H1 (cell line): ENCODE data around the gene SNX15. TPM values are rescaled to one million over a fixed set of nuclear protein-coding genes. Genes with fewer than 3 reads are reported as not detected.

Source experiments
- CTCF ChIA-PET: fragments of 300-600 bp; sonication (Branson Sonifier 250); formaldehyde crosslinking; loops from one replicate; lab custom pipeline; 2021; ENCODE audit not compliant: partially characterized antibody; lab: Charles Lee
- POLR2A ChIA-PET: fragments of 300-600 bp; sonication (Branson Sonifier 250); formaldehyde crosslinking; loops from one replicate; lab custom pipeline; 2021; ENCODE audit warnings: inconsistent platforms; ENCODE audit not compliant: partially characterized antibody; lab: Charles Lee
- DNase-seq, 2 experiments: peaks; one replicate each; pipeline versions ENCODE4 v3.0.0 to v3.0.0-alpha.2; 2010 to 2022; ENCODE audit warnings: low spot score in 2 of 2, low read depth in 1 of 2, mixed read lengths in 1 of 2
- FAIRE-seq: peaks from 2 replicates; lab custom pipeline; 2011; peaks lifted over from hg19 to GRCh38; lab: Jason Lieb, UNC
- H2AFZ ChIP-seq: 2 replicates; pipeline ENCODE4 v1.8.1; 2012; ENCODE audit warnings: low read length, inconsistent platforms
- H2AK5ac ChIP-seq: 2 replicates; pipeline ENCODE4 v1.6.1; 2013; ENCODE audit warnings: low read depth, low read length
- H2BK120ac ChIP-seq: replicated peaks from 2 replicates; pipeline ENCODE3; 2013; ENCODE audit warnings: low read depth, low read length, inconsistent platforms
- H2BK12ac ChIP-seq: 2 replicates; pipeline ENCODE4 v1.6.1; 2013; ENCODE audit warnings: low read depth, low read length
- H2BK15ac ChIP-seq: 2 replicates; pipeline ENCODE4 v1.6.1; 2013; ENCODE audit warnings: low read length
- H2BK20ac ChIP-seq: 2 replicates; pipeline ENCODE4 v1.6.1; 2013; ENCODE audit warnings: low read length
- H2BK5ac ChIP-seq: 2 replicates; pipeline ENCODE4 v1.6.1; 2013; ENCODE audit warnings: low read depth, low read length
- H3K14ac ChIP-seq: 2 replicates; pipeline ENCODE4 v1.6.1; 2013; ENCODE audit warnings: inconsistent platforms; ENCODE audit not compliant: insufficient read length
- H3K18ac ChIP-seq: 2 replicates; pipeline ENCODE4 v1.6.1; 2013; ENCODE audit warnings: low read length; ENCODE audit errors: extremely low read depth
- H3K23ac ChIP-seq: 2 replicates; pipeline ENCODE4 v1.6.1; 2013; ENCODE audit warnings: inconsistent platforms; ENCODE audit not compliant: insufficient read length
- H3K23me2 ChIP-seq: 2 replicates; pipeline ENCODE4 v1.6.1; 2013; ENCODE audit warnings: low read depth, low read length
- H3K27ac ChIP-seq: 2 replicates; pipeline ENCODE4 v1.6.1; 2011; ENCODE audit warnings: low read depth, low read length, inconsistent platforms
- H3K27me3 ChIP-seq, 4 experiments: replicated peaks in 1 of 4; 1 replicate in 1 of 4; 2 replicates in 3 of 4; pipeline versions ENCODE4 v1.6.1 to v1.8.1; 2011 to 2013; ENCODE audit warnings: low read length in 3 of 4, mild to moderate bottlenecking in 3 of 4, inconsistent platforms in 2 of 4, mixed read lengths in 2 of 4, moderate library complexity in 1 of 4; ENCODE audit not compliant: control insufficient read depth in 3 of 4, insufficient read depth in 3 of 4; ENCODE audit errors: extremely low read depth in 1 of 4
- H3K36me3 ChIP-seq, 4 experiments: 2 replicates each; pipeline versions ENCODE4 v1.6.1 to v1.8.1; 2011 to 2013; ENCODE audit warnings: mild to moderate bottlenecking in 4 of 4, low read length in 3 of 4, moderate library complexity in 2 of 4, control low read depth in 1 of 4, inconsistent platforms in 1 of 4; ENCODE audit not compliant: insufficient read depth in 4 of 4, control insufficient read depth in 2 of 4
- H3K4ac ChIP-seq: replicated peaks from 2 replicates; pipeline ENCODE3; 2013; ENCODE audit warnings: low read length, low read depth, mixed read lengths, inconsistent platforms; ENCODE audit not compliant: insufficient read length
- H3K4me1 ChIP-seq, 4 experiments: replicated peaks in 1 of 4; 1 replicate in 1 of 4; 2 replicates in 3 of 4; pipeline versions ENCODE4 v1.6.1 to v1.8.1; 2011 to 2013; ENCODE audit warnings: low read length in 3 of 4, inconsistent platforms in 2 of 4, mixed read lengths in 1 of 4; ENCODE audit not compliant: insufficient read depth in 4 of 4, control insufficient read depth in 3 of 4
- H3K4me2 ChIP-seq, 2 experiments: 2 replicates each; pipeline versions ENCODE4 v1.6.1 to v1.8.1; 2011 to 2013; ENCODE audit warnings: low read depth in 2 of 2, low read length in 2 of 2, control low read depth in 1 of 2, inconsistent platforms in 1 of 2, mild to moderate bottlenecking in 1 of 2; ENCODE audit not compliant: insufficient read depth in 1 of 2
- H3K4me3 ChIP-seq, 4 experiments: fragments of 200-600, 300-600 bp in 1 of 4; sonication (generic), shearing (Covaris generic), sonication (Bioruptor Twin) in 1 of 4; 2 replicates each; pipeline versions ENCODE4 v1.5.1 to v1.8.1; 2011 to 2016; ENCODE audit warnings: low read length in 4 of 4, low read depth in 3 of 4, control low read depth in 2 of 4, inconsistent platforms in 2 of 4, mild to moderate bottlenecking in 2 of 4, mixed read lengths in 1 of 4, moderate library complexity in 1 of 4; ENCODE audit not compliant: insufficient read depth in 2 of 4; ENCODE audit errors: extremely low read depth in 1 of 4
- H3K56ac ChIP-seq: replicated peaks from 2 replicates; pipeline ENCODE3; 2013; ENCODE audit warnings: low read depth, mild to moderate bottlenecking, mixed read lengths, low read length, inconsistent platforms; ENCODE audit not compliant: insufficient read length
- H3K79me1 ChIP-seq: 2 replicates; pipeline ENCODE4 v1.6.1; 2013; ENCODE audit warnings: low read depth, low read length, control low read depth
- H3K79me2 ChIP-seq, 2 experiments: 2 replicates each; pipeline versions ENCODE4 v1.6.1 to v1.8.1; 2012 to 2013; ENCODE audit warnings: low read length in 2 of 2, mild to moderate bottlenecking in 2 of 2, inconsistent platforms in 1 of 2; ENCODE audit not compliant: insufficient read depth in 2 of 2, control insufficient read depth in 1 of 2
- H3K9ac ChIP-seq, 4 experiments: replicated peaks in 1 of 4; 1 replicate in 1 of 4; 2 replicates in 3 of 4; pipeline versions ENCODE4 v1.6.1 to v1.8.1; 2011 to 2013; ENCODE audit warnings: low read depth in 3 of 4, low read length in 3 of 4, control low read depth in 2 of 4, mild to moderate bottlenecking in 2 of 4, moderate library complexity in 2 of 4, inconsistent platforms in 1 of 4; ENCODE audit errors: extremely low read depth in 1 of 4
- H3K9me3 ChIP-seq, 2 experiments: 2 replicates each; pipeline versions ENCODE4 v1.6.1 to v1.8.1; 2012 to 2013; ENCODE audit warnings: mild to moderate bottlenecking in 2 of 2, moderate library complexity in 2 of 2, control low read depth in 1 of 2, inconsistent platforms in 1 of 2, low read depth in 1 of 2, low read length in 1 of 2, mixed read lengths in 1 of 2; ENCODE audit not compliant: insufficient read depth in 2 of 2
- H4K20me1 ChIP-seq, 2 experiments: replicated peaks in 1 of 2; 2 replicates each; pipeline versions ENCODE3 to v1.8.1; 2011 to 2013; ENCODE audit warnings: inconsistent platforms in 2 of 2, low read length in 2 of 2, mild to moderate bottlenecking in 1 of 2; ENCODE audit not compliant: insufficient read depth in 2 of 2, control insufficient read depth in 1 of 2
- H4K5ac ChIP-seq: 2 replicates; pipeline ENCODE4 v1.6.1; 2013; ENCODE audit warnings: low read length, low read depth, mixed read lengths, inconsistent platforms; ENCODE audit not compliant: insufficient read length
- H4K8ac ChIP-seq: 2 replicates; pipeline ENCODE4 v1.8.0; 2013; ENCODE audit warnings: mild to moderate bottlenecking, moderate library complexity, low read length, inconsistent platforms; ENCODE audit not compliant: insufficient read depth; ENCODE audit errors: extremely low read depth
- H4K91ac ChIP-seq: replicated peaks from 2 replicates; pipeline ENCODE3; 2013; ENCODE audit warnings: low read length, mixed read lengths, inconsistent platforms; ENCODE audit not compliant: insufficient read length
- POU5F1 ChIP-seq: IDR thresholded peaks from 2 replicates; pipeline ENCODE4 v1.6.1; 2011; ENCODE audit warnings: low read depth, mild to moderate bottlenecking, low read length, moderate library complexity
- SUZ12 ChIP-seq: fragments of 200-600 bp; sonication (generic); IDR thresholded peaks from 2 replicates; pipeline ENCODE4 v1.6.1; 2012; ENCODE audit warnings: mild to moderate bottlenecking, inconsistent platforms, low read length, moderate library complexity, mixed read lengths
- WGBS, 2 experiments: shearing (Covaris generic) in 1 of 2; methylation state at CpG; one replicate each; pipeline versions ENCODE4 v1.1.6 to v1.1.7; 2013 to 2015; ENCODE audit warnings: low lambda C conversion rate in 2 of 2, mixed read lengths in 2 of 2, inconsistent platforms in 1 of 2, low coverage in 1 of 2, missing lambda C conversion rate in 1 of 2; ENCODE audit not compliant: insufficient replicate concordance in 2 of 2, insufficient coverage in 1 of 2, insufficient read length in 1 of 2; ENCODE audit errors: extremely low coverage in 1 of 2, missing lambda C conversion rate in 1 of 2; 5-methylcytosine and 5-hydroxymethylcytosine counted together
- polyA plus RNA-seq, 7 experiments: library from polyadenylated mRNA; depleted of rRNA in 3 of 7; stranded (reverse) in 5 of 7; unstranded in 2 of 7; fragments of >200 nt in 5 of 7; fragments of 200-250 nt in 2 of 7; gene quantifications; 1 replicate in 5 of 7; 2 replicates in 1 of 7; 4 replicates in 1 of 7; pipeline versions ENCODE4 v1.2.1 to v1.2.3, GENCODE V29; 2011 to 2013; ENCODE audit warnings: missing spikeins in 2 of 7, mixed read lengths in 2 of 7
- total RNA-seq: library from RNA; stranded (reverse); fragmentation: NEBNext Ultra II Directional; extraction: Animal tissue kit (Norgen Biotek cat#: 25700); gene quantifications from 2 replicates; pipeline ENCODE4 v1.2.1, GENCODE V29; 2021
- TF ChIP-seq, protein P1 (sequence below): IDR thresholded peaks from 2 replicates; pipeline ENCODE4 v1.6.1; 2012; ENCODE audit warnings: inconsistent platforms

SNX15 gene
- total and polyA plus RNA-seq, 2 of the 8 experiments (the other 6 are each of a cell fraction or from before 2014, with no cell fraction given) = 13.0 to 18.3 TPM

DNA sequence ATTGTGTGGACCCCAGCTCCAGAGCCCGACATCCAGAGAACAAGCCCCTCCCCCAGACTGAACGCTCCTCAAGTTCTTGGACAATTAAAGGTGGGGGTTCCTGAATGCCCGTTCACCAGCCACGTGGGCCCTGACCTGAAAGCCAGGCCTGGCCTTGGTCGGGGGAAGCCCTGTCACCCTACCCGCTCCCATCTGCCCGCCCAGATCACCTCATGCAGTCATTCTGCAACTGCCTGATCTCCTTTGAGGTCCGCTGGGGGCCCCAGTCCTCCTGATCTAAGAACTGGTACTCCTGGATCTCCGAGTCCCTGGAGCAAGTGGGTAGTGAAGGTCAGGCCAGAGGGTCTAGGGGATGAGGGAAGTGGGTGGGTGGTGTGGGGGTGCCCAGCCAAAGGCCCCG, 40.2 kb downstream of the SNX15 start:
- H2AFZ ChIP-seq = no peak overlapping the region; the same call in 1 of the 2 replicates
- H3K79me1 ChIP-seq = no peaks in the 10 kb centered on the region
- 0 out of 2 replicates have a peak overlapping the region, but pooled peaks have one; percentile 81 for H4K8ac ChIP-seq
- no peaks in the 10 kb centered on the region for H3K79me2 ChIP-seq
- ChIA-PET CTCF (interaction anchor here (2.0 to 3.1 kb wide), 2 partner anchors 10 kb away, joined by 6 to 21 read pairs; no protein-coding TSS in a partner anchor), POLR2A (interaction anchor here (1.0 to 21.6 kb wide), 3 partner anchors 9 to 25 kb away, joined by 4 to 230 read pairs (median 21); partner anchors contain the start of gene VPS51)
- FAIRE-seq = no peak
- peak overlapping the region; percentile 71; the same call in 1 of the 2 replicates for H3K27ac ChIP-seq
- H3K4me3 ChIP-seq = peak overlapping the region in 1 of 4 experiments; percentile 34; a peak in 1 of 8 replicates
- peak overlapping the region; percentile 69; the same call in 1 of the 2 replicates for H2BK5ac ChIP-seq
- peak overlapping the region; percentile 87 for H3K18ac ChIP-seq
- no peaks in the 10 kb centered on the region for H4K20me1 ChIP-seq
- H2BK12ac ChIP-seq = peak overlapping the region; percentile 90; the same call in 1 of the 2 replicates
- peak overlapping the region; percentile 76 for H3K4ac ChIP-seq
- no peaks in the 10 kb centered on the region for H3K36me3 ChIP-seq
- no peaks in the 10 kb centered on the region for H3K27me3 ChIP-seq
- peak overlapping the region; percentile 63 for H4K91ac ChIP-seq
- H3K9me3 ChIP-seq = no peaks in the 10 kb centered on the region
- no peak overlapping the region for H2BK120ac ChIP-seq
- no peak overlapping the region for H3K56ac ChIP-seq
- H4K5ac ChIP-seq = no peak overlapping the region
- peaks cover 5 to 23% (median 17%) of the 10 kb centered on the region in 4 experiments for H3K4me1 ChIP-seq
- H2AK5ac ChIP-seq = no peak overlapping the region
- H3K14ac ChIP-seq = no peak overlapping the region
- H3K4me2 ChIP-seq = peak overlapping the region; percentile 31 to 55; a peak in 3 of 4 replicates
- 0 out of 7 replicates have a peak overlapping the region, but pooled peaks of 1 of the 4 experiments have one; percentile 1 for H3K9ac ChIP-seq
- no peak for DNase-seq
- no peak for TF ChIP-seq SUZ12
- TF ChIP-seq POU5F1 = no peak
- TF ChIP-seq, protein P1, sequence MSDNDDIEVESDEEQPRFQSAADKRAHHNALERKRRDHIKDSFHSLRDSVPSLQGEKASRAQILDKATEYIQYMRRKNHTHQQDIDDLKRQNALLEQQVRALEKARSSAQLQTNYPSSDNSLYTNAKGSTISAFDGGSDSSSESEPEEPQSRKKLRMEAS = peak; percentile 8; the same call in 1 of the 2 replicates
- H2BK15ac ChIP-seq = peak overlapping the region; percentile 61; the same call in 1 of the 2 replicates
- H3K23me2 ChIP-seq = no peaks in the 10 kb centered on the region
- H3K23ac ChIP-seq = no peak overlapping the region
- no peak overlapping the region for H2BK20ac ChIP-seq
- 86% methylated on average over 8 of the region's 10 CpGs; no CpG with 5 or more reads in 1 of the 2 experiments for WGBS, 2 experiments
